H9 (cell line): ENCODE data around the gene TANGO6. TPM values are rescaled to one million over a fixed set of nuclear protein-coding genes. Genes with fewer than 3 reads are reported as not detected.
A peak's percentile ranks its signal among the peaks of the same experiment; 100 is the strongest.

Source experiments
- DNase-seq: peaks from one replicate; pipeline ENCODE4 v3.0.0-alpha.2; 2017
- H2AFZ ChIP-seq: one replicate; pipeline ENCODE4 v1.6.1; 2013; ENCODE audit warnings: mild to moderate bottlenecking, low read length, control low read depth, moderate library complexity
- H2AK5ac ChIP-seq: 2 replicates; pipeline ENCODE4 v1.6.1; 2013; ENCODE audit warnings: low read length, control low read depth, mixed read lengths; ENCODE audit not compliant: insufficient read length
- H2BK120ac ChIP-seq: one replicate; pipeline ENCODE4 v1.6.1; 2013; ENCODE audit warnings: low read depth, mild to moderate bottlenecking, low read length, control low read depth, inconsistent platforms; ENCODE audit not compliant: poor library complexity, severe bottlenecking
- H2BK12ac ChIP-seq: 2 replicates; pipeline ENCODE4 v1.6.1; 2013; ENCODE audit warnings: low read length, control low read depth, mixed read lengths, low read depth; ENCODE audit not compliant: insufficient read length
- H2BK15ac ChIP-seq: 2 replicates; pipeline ENCODE4 v1.6.1; 2013; ENCODE audit warnings: low read depth, low read length, control low read depth
- H2BK20ac ChIP-seq: one replicate; pipeline ENCODE4 v1.6.1; 2013; ENCODE audit warnings: low read depth, mild to moderate bottlenecking, low read length, control low read depth, inconsistent platforms; ENCODE audit not compliant: poor library complexity, severe bottlenecking
- H2BK5ac ChIP-seq: 2 replicates; pipeline ENCODE4 v1.6.1; 2013; ENCODE audit warnings: low read length, control low read depth, mixed read lengths; ENCODE audit not compliant: insufficient read length
- H3K14ac ChIP-seq: 2 replicates; pipeline ENCODE4 v1.6.1; 2013; ENCODE audit warnings: low read length, control low read depth; ENCODE audit not compliant: insufficient read depth
- H3K18ac ChIP-seq: 2 replicates; pipeline ENCODE4 v1.6.1; 2013; ENCODE audit warnings: low read depth, mild to moderate bottlenecking, mixed read lengths, low read length, control low read depth; ENCODE audit not compliant: insufficient read length
- H3K23ac ChIP-seq: 2 replicates; pipeline ENCODE4 v1.6.1; 2013; ENCODE audit warnings: low read length, control low read depth, mixed read lengths, low read depth; ENCODE audit not compliant: insufficient read length
- H3K23me2 ChIP-seq: 2 replicates; pipeline ENCODE4 v1.6.1; 2013; ENCODE audit warnings: low read depth, mild to moderate bottlenecking, mixed read lengths, low read length, control low read depth; ENCODE audit not compliant: insufficient read length, poor library complexity, severe bottlenecking
- H3K27ac ChIP-seq: 2 replicates; pipeline ENCODE4 v1.5.1; 2013; ENCODE audit warnings: low read length, control low read depth, mixed read lengths, low read depth; ENCODE audit not compliant: insufficient read length
- H3K27me3 ChIP-seq: 2 replicates; pipeline ENCODE4 v1.6.1; 2013; ENCODE audit warnings: low read length, control low read depth, inconsistent platforms; ENCODE audit not compliant: insufficient read depth
- H3K4ac ChIP-seq: 2 replicates; pipeline ENCODE4 v1.6.1; 2013; ENCODE audit warnings: low read depth, mild to moderate bottlenecking, control low read depth, inconsistent platforms, low read length, moderate library complexity
- H3K4me1 ChIP-seq: 2 replicates; pipeline ENCODE4 v1.6.1; 2013; ENCODE audit warnings: low read length, control low read depth, inconsistent platforms; ENCODE audit not compliant: insufficient read depth
- H3K4me2 ChIP-seq: 2 replicates; pipeline ENCODE4 v1.6.1; 2013; ENCODE audit warnings: low read length, control low read depth, mixed read lengths; ENCODE audit not compliant: insufficient read length, insufficient read depth
- H3K56ac ChIP-seq: 2 replicates; pipeline ENCODE4 v1.6.1; 2013; ENCODE audit warnings: low read depth, mild to moderate bottlenecking, mixed read lengths, low read length, control low read depth; ENCODE audit not compliant: insufficient read length
- H3K79me1 ChIP-seq: 2 replicates; pipeline ENCODE4 v1.6.1; 2013; ENCODE audit warnings: low read depth, mild to moderate bottlenecking, moderate library complexity, low read length, control low read depth, inconsistent platforms; ENCODE audit not compliant: insufficient read depth, poor library complexity, severe bottlenecking
- H3K79me2 ChIP-seq: 2 replicates; pipeline ENCODE4 v1.6.1; 2013; ENCODE audit warnings: low read length, control low read depth, inconsistent platforms; ENCODE audit not compliant: insufficient read depth
- H3K9ac ChIP-seq: 2 replicates; pipeline ENCODE4 v1.6.1; 2013; ENCODE audit warnings: low read length, control low read depth, mixed read lengths; ENCODE audit not compliant: insufficient read length; ENCODE audit errors: extremely low read depth
- H3K9me3 ChIP-seq: one replicate; pipeline ENCODE4 v1.6.1; 2013; ENCODE audit warnings: low read depth, low read length, inconsistent platforms; ENCODE audit not compliant: control insufficient read depth
- H3T11ph ChIP-seq: one replicate; pipeline ENCODE4 v1.6.1; 2013; ENCODE audit warnings: mild to moderate bottlenecking, low read length, control low read depth, inconsistent platforms
- H4K20me1 ChIP-seq: one replicate; pipeline ENCODE4 v1.6.1; 2013; ENCODE audit not compliant: control insufficient read depth, insufficient read length, insufficient read depth
- H4K5ac ChIP-seq: 2 replicates; pipeline ENCODE4 v1.6.1; 2013; ENCODE audit warnings: low read depth, mild to moderate bottlenecking, mixed read lengths, low read length, control low read depth; ENCODE audit not compliant: insufficient read length
- H4K8ac ChIP-seq: replicated peaks from 2 replicates; pipeline ENCODE4 v1.6.1; 2013; ENCODE audit warnings: low read length, control low read depth, mixed read lengths, low read depth; ENCODE audit not compliant: insufficient read length
- H4K91ac ChIP-seq: 2 replicates; pipeline ENCODE4 v1.6.1; 2013; ENCODE audit warnings: low read depth, mild to moderate bottlenecking, moderate library complexity, mixed read lengths, low read length, control low read depth; ENCODE audit not compliant: insufficient read length
- H3K27ac Mint-ChIP-seq, 3 experiments: 2 replicates in 2 of 3; 3 replicates in 1 of 3; pipeline ENCODE4 v1.8.0; 2020 to 2021; ENCODE audit warnings: mixed read lengths in 3 of 3, mild to moderate bottlenecking in 1 of 3, moderate library complexity in 1 of 3
- H3K27me3 Mint-ChIP-seq: 2 replicates; pipeline ENCODE4 v1.8.0; 2021; ENCODE audit warnings: low read depth, mild to moderate bottlenecking, moderate library complexity, mixed read lengths
- H3K36me3 Mint-ChIP-seq, 3 experiments: 2 replicates in 2 of 3; 3 replicates in 1 of 3; pipeline ENCODE4 v1.8.0; 2020 to 2021; ENCODE audit warnings: low read depth in 3 of 3, mixed read lengths in 3 of 3; ENCODE audit not compliant: insufficient read depth in 1 of 3
- H3K4me1 Mint-ChIP-seq, 2 experiments: 2 replicates each; pipeline ENCODE4 v1.8.0; 2020; ENCODE audit warnings: mixed read lengths in 2 of 2
- H3K4me3 Mint-ChIP-seq, 2 experiments: 2 replicates in 1 of 2; 3 replicates in 1 of 2; pipeline ENCODE4 v1.8.0; 2020 to 2021; ENCODE audit warnings: mild to moderate bottlenecking in 2 of 2, mixed read lengths in 2 of 2, moderate library complexity in 1 of 2
- H3K9me3 Mint-ChIP-seq, 2 experiments: 2 replicates in 1 of 2; 3 replicates in 1 of 2; pipeline ENCODE4 v1.8.0; 2020; ENCODE audit warnings: mild to moderate bottlenecking in 2 of 2, mixed read lengths in 2 of 2, moderate library complexity in 1 of 2
- CTCF ChIP-seq: fragments of 200-600 bp; sonication (generic); conservative IDR thresholded peaks from 3 replicates; pipeline ENCODE4 v1.8.0; 2021; ENCODE audit warnings: antibody characterized with exemption, mild to moderate bottlenecking
- WGBS: extraction: QIAGEN DNeasy Blood & Tissue Kit; methylation state at CpG from one replicate; pipeline ENCODE4 v1.1.7; 2013; ENCODE audit warnings: missing lambda C conversion rate, low lambda C conversion rate, mixed read lengths; ENCODE audit not compliant: insufficient read length; ENCODE audit errors: extremely low coverage; 5-methylcytosine and 5-hydroxymethylcytosine counted together
- total RNA-seq: library from RNA; stranded (reverse); gene quantifications from 2 replicates; pipeline ENCODE4 v1.2.1, GENCODE V29; 2021

The TANGO6 gene
- total RNA-seq, 1 experiment from 2014 or later: 12.0 TPM

GRCh38 chr16:69109486-69110270 lies 266.3 kb downstream of the TANGO6 start:
- H3K79me2 ChIP-seq: peaks cover 8% of the 10 kb centered on the region; the same call in 1 of the 2 replicates
- H3K36me3 Mint-ChIP-seq: peaks cover 38 to 59% (median 51%) of the 10 kb centered on the region in 3 experiments
- H3K9ac ChIP-seq: no peak overlapping the region

More at GRCh38 chr16:69109486-69110270, 266.3 kb downstream of the TANGO6 start:
- Histone ChIP-seq H3K23ac (no peak overlapping the region), H3K4me1 (peaks cover 7% of the 10 kb centered on the region; the same call in 1 of the 2 replicates), H3K27me3 (no peaks in the 10 kb centered on the region), H2BK20ac (no peak overlapping the region), H3K14ac (no peak overlapping the region; the same call in 1 of the 2 replicates), H2BK15ac (no peak overlapping the region), H4K91ac (no peak overlapping the region), H3K4ac (no peak overlapping the region), H2AFZ (no peak overlapping the region), H3K4me2 (no peak overlapping the region), H3K9me3 (no peaks in the 10 kb centered on the region), H3K79me1 (no peaks in the 10 kb centered on the region), H2BK12ac (no peak overlapping the region), H3K56ac (no peak overlapping the region), H4K20me1 (no peaks in the 10 kb centered on the region), H3T11ph (no peak overlapping the region), H2BK120ac (no peak overlapping the region), H3K27ac (no peak overlapping the region), H3K18ac (no peak overlapping the region), H4K5ac (no peak overlapping the region), H2AK5ac (no peak overlapping the region), H3K23me2 (peaks cover 19% of the 10 kb centered on the region), H2BK5ac (no peak overlapping the region), H4K8ac (no peak overlapping the region)
- H3K9me3 Mint-ChIP-seq: peaks cover 0 to under 1% of the 10 kb centered on the region in 2 experiments; a peak in 2 of 5 replicates
- peak overlapping the region in 1 of 2 experiments; percentile 38; a peak in 3 of 5 replicates for H3K4me3 Mint-ChIP-seq
- no peak for TF ChIP-seq CTCF
- peaks cover under 1% of the 10 kb centered on the region; the same call in 1 of the 2 replicates for H3K27me3 Mint-ChIP-seq
- H3K27ac Mint-ChIP-seq: peak overlapping the region in 2 of 3 experiments; percentile 75 to 87; a peak in 4 of 7 replicates
- DNase-seq: no peak
- peaks cover 30 to 38% of the 10 kb centered on the region in 2 experiments for H3K4me1 Mint-ChIP-seq
- no CpG with 5 or more reads among the region's 48 CpGs for WGBS
